Neural progenitor cell (in vitro differentiated cells): ENCODE measurements around the gene ABCD3. TPM values are rescaled to one million over a fixed set of nuclear protein-coding genes. Genes with fewer than 3 reads are reported as not detected.
"Not testable (repeated sequence)": the region's sequence is repeated elsewhere in the genome, so short reads cannot be mapped to it uniquely, and the experiment has no call there.

Experiments
- DNase-seq: peaks from one replicate; pipeline ENCODE4 v3.0.0-alpha.2; 2016; ENCODE audit warnings: low spot score
- H2AFZ ChIP-seq: fragments of 200-600 bp; sonication (generic); replicated peaks from 2 replicates; pipeline ENCODE4 v1.6.1; 2016; ENCODE audit warnings: antibody characterized with exemption
- H3F3A ChIP-seq: fragments of 200-600 bp; sonication (generic); 2 replicates; pipeline ENCODE4 v1.6.1; 2016; ENCODE audit warnings: antibody characterized with exemption, low read depth
- H3K27ac ChIP-seq: fragments of 200-600 bp; sonication (generic); 2 replicates; pipeline ENCODE4 v1.5.1; 2016; ENCODE audit warnings: mild to moderate bottlenecking
- H3K27me3 ChIP-seq: fragments of 200-600 bp; sonication (generic); 2 replicates; pipeline ENCODE4 v1.6.1; 2016; ENCODE audit warnings: mild to moderate bottlenecking, moderate library complexity
- H3K36me3 ChIP-seq: fragments of 200-600 bp; sonication (generic); 2 replicates; pipeline ENCODE4 v1.5.1; 2016
- H3K4me1 ChIP-seq: fragments of 200-600 bp; sonication (generic); 2 replicates; pipeline ENCODE4 v1.6.1; 2016; ENCODE audit warnings: mixed run types
- H3K4me2 ChIP-seq: fragments of 200-600 bp; sonication (generic); 2 replicates; pipeline ENCODE4 v1.6.1; 2016
- H3K4me3 ChIP-seq: fragments of 200-600 bp; sonication (generic); 2 replicates; pipeline ENCODE4 v1.5.1; 2016
- H3K79me2 ChIP-seq: fragments of 200-600 bp; sonication (generic); 2 replicates; pipeline ENCODE4 v1.6.1; 2016; ENCODE audit warnings: low read depth
- H3K9ac ChIP-seq: fragments of 200-600 bp; sonication (generic); 2 replicates; pipeline ENCODE4 v1.6.1; 2016
- H3K9me3 ChIP-seq: fragments of 200-600 bp; sonication (generic); 2 replicates; pipeline ENCODE4 v1.5.1; 2016; ENCODE audit warnings: low read depth
- H4K20me1 ChIP-seq: fragments of 200-600 bp; sonication (generic); 2 replicates; pipeline ENCODE4 v1.6.1; 2016; ENCODE audit warnings: low read depth
- H3K27ac Mint-ChIP-seq: 3 replicates; pipeline ENCODE4 v1.8.0; 2021; ENCODE audit warnings: mixed read lengths
- H3K27me3 Mint-ChIP-seq: 2 replicates; pipeline ENCODE4 v1.8.0; 2022; ENCODE audit warnings: low read depth, mild to moderate bottlenecking, inconsistent platforms, moderate library complexity, mixed read lengths; ENCODE audit not compliant: insufficient read depth
- H3K36me3 Mint-ChIP-seq: 3 replicates; pipeline ENCODE4 v1.8.0; 2021; ENCODE audit warnings: mixed read lengths
- H3K4me1 Mint-ChIP-seq: 3 replicates; pipeline ENCODE4 v1.8.0; 2021; ENCODE audit warnings: mixed read lengths
- H3K4me3 Mint-ChIP-seq: 3 replicates; pipeline ENCODE4 v1.8.0; 2021; ENCODE audit warnings: mild to moderate bottlenecking, moderate library complexity, mixed read lengths
- H3K9me3 Mint-ChIP-seq: 3 replicates; pipeline ENCODE4 v1.8.0; 2020; ENCODE audit warnings: mixed read lengths
- CTCF ChIP-seq: fragments of 200-600 bp; sonication (generic); IDR thresholded peaks from 2 replicates; pipeline ENCODE4 v1.5.1; 2017; ENCODE audit warnings: antibody characterized with exemption, mild to moderate bottlenecking
- EZH2 ChIP-seq: fragments of 200-600 bp; sonication (generic); IDR thresholded peaks from 2 replicates; pipeline ENCODE4 v1.6.1; 2017; ENCODE audit warnings: antibody characterized with exemption, mild to moderate bottlenecking, moderate library complexity
- EZH2phosphoT487 ChIP-seq: fragments of 200-600 bp; sonication (generic); IDR thresholded peaks from 2 replicates; pipeline ENCODE4 v1.6.1; 2017; ENCODE audit warnings: antibody characterized with exemption
- total RNA-seq: library from RNA; depleted of rRNA; stranded (reverse); fragments of >200 nt; gene quantifications from 2 replicates; pipeline ENCODE4 v1.2.3, GENCODE V29; 2015; ENCODE audit warnings: low replicate concordance

The ABCD3 gene
- total RNA-seq, 1 donor from 2014 or later = 45.1 TPM

- H3K27ac Mint-ChIP-seq = no peak overlapping the region
These were observed 10.3 kb downstream of the ABCD3 start for GRCh38 chr1:94428441-94428840.

GRCh38 chr1:94428927-94429528 is 10.8 kb downstream of the ABCD3 start:
- Mint-ChIP-seq H3K36me3 (peaks cover 27% of the 10 kb centered on the region), H3K9me3 (peaks cover 28% of the 10 kb centered on the region)
- not testable (repeated sequence) for DNase-seq, H3K4me3 Mint-ChIP-seq, H3K27me3 Mint-ChIP-seq, H3K9ac ChIP-seq, H3K4me3 ChIP-seq, H3K4me2 ChIP-seq, H3K27ac Mint-ChIP-seq, H3K4me1 Mint-ChIP-seq, H3K9me3 ChIP-seq, H3K27me3 ChIP-seq, H3K36me3 ChIP-seq, H2AFZ ChIP-seq, H3F3A ChIP-seq, H3K27ac ChIP-seq
- peaks cover 71% of the 10 kb centered on the region for H3K79me2 ChIP-seq
- peaks cover 11% of the 10 kb centered on the region for H3K4me1 ChIP-seq
- H4K20me1 ChIP-seq = peaks cover 23% of the 10 kb centered on the region

More at GRCh38 chr1:94428441-94428840, 10.3 kb downstream of the ABCD3 start:
- Mint-ChIP-seq H3K4me1 (peaks cover 2% of the 10 kb centered on the region), H3K9me3 (peaks cover 28% of the 10 kb centered on the region), H3K27me3 (peaks cover 2% of the 10 kb centered on the region), H3K4me3 (no peak overlapping the region), H3K36me3 (peaks cover 27% of the 10 kb centered on the region)
- H3K4me1 ChIP-seq = peaks cover 11% of the 10 kb centered on the region
- H3K27ac ChIP-seq = no peak overlapping the region
- H3F3A ChIP-seq = no peaks in the 10 kb centered on the region
- no peak for TF ChIP-seq EZH2phosphoT487
- H3K4me2 ChIP-seq = no peak overlapping the region
- no peaks in the 10 kb centered on the region for H3K36me3 ChIP-seq
- no peak overlapping the region for H3K4me3 ChIP-seq
- H3K79me2 ChIP-seq = peaks cover 76% of the 10 kb centered on the region
- H3K9me3 ChIP-seq = no peaks in the 10 kb centered on the region
- no peak for DNase-seq
- no peak overlapping the region for H2AFZ ChIP-seq
- no peak overlapping the region for H3K9ac ChIP-seq
- H3K27me3 ChIP-seq = no peaks in the 10 kb centered on the region
- H4K20me1 ChIP-seq = peaks cover 23% of the 10 kb centered on the region

DNA sequence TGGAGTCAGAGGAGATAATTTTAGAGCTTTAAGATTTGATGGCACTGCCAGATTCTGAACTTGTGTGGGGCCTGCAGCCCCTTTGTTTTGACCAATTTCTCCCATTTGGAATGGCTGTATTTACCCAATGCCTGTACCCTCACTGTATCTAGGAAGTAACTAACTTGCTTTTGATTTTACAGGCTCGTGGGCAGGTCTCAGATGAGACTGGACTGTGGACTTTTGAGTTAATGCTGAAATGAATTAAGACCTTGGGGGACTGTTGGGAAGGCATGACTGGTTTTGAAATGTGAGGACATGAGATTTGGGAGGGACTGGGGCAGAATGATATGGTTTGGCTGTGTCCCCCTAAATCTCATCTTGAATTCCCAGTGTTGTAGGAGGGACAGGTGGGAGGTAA is 11.9 kb downstream of the ABCD3 start:
- H3K4me2 ChIP-seq, H3K27me3 ChIP-seq, H3K4me3 ChIP-seq, H3K4me1 Mint-ChIP-seq, H3K9me3 ChIP-seq, H3K27me3 Mint-ChIP-seq, H3K27ac Mint-ChIP-seq, H3K36me3 ChIP-seq, H3F3A ChIP-seq, H3K27ac ChIP-seq, H3K9ac ChIP-seq, DNase-seq, H3K4me3 Mint-ChIP-seq, H2AFZ ChIP-seq: not testable (repeated sequence)
- peaks cover 11% of the 10 kb centered on the region for H3K4me1 ChIP-seq
- H3K79me2 ChIP-seq = peaks cover 67% of the 10 kb centered on the region
- Mint-ChIP-seq H3K36me3 (peaks cover 27% of the 10 kb centered on the region), H3K9me3 (peaks cover 32% of the 10 kb centered on the region)
- peaks cover 13% of the 10 kb centered on the region for H4K20me1 ChIP-seq

- Histone ChIP-seq H3K27ac (no peak overlapping the region), H2AFZ (no peak overlapping the region), H3K9me3 (no peaks in the 10 kb centered on the region), H3K4me2 (no peak overlapping the region), H4K20me1 (no peaks in the 10 kb centered on the region), H3F3A (no peaks in the 10 kb centered on the region), H3K36me3 (no peaks in the 10 kb centered on the region), H3K79me2 (peaks cover 57% of the 10 kb centered on the region), H3K4me1 (no peaks in the 10 kb centered on the region), H3K9ac (no peak overlapping the region), H3K4me3 (no peak overlapping the region), H3K27me3 (no peaks in the 10 kb centered on the region)
- Mint-ChIP-seq H3K36me3 (peaks cover 38% of the 10 kb centered on the region), H3K9me3 (peaks cover 44% of the 10 kb centered on the region), H3K27me3 (no peaks in the 10 kb centered on the region), H3K4me3 (no peak overlapping the region), H3K4me1 (no peaks in the 10 kb centered on the region), H3K27ac (no peak overlapping the region)
- DNase-seq = no peak
- TF ChIP-seq EZH2 = no peak
- no peak for TF ChIP-seq EZH2phosphoT487
- TF ChIP-seq CTCF = no peak
These were observed 15.7 kb downstream of the ABCD3 start for GRCh38 chr1:94433866-94434265.
